Natural killer cell (primary cell): ENCODE data around the gene LAMA5. TPM values are rescaled to one million over a fixed set of nuclear protein-coding genes. Genes with fewer than 3 reads are reported as not detected.

Experiments
- ATAC-seq, 3 donors: fragments of 150-1000 bp in 2 of 3; fragments of 200-7000 bp in 1 of 3; cut with Tn5 transposase; 1 replicate in 1 of 3; 2 replicates in 2 of 3; pipeline ENCODE4 v1.10.0; 2021; ENCODE audit warnings: mild to moderate bottlenecking in 2 of 3, moderate library complexity in 2 of 3
- DNase-seq, 2 donors: peaks; one replicate each; pipeline versions ENCODE4 v3.0.0 to v3.0.0-alpha.2; 2013 to 2021; ENCODE audit warnings: mixed read lengths in 1 of 2
- H3K27ac ChIP-seq: one replicate; pipeline ENCODE4 v1.5.1; 2013; ENCODE audit warnings: mild to moderate bottlenecking, low read length
- H3K27me3 ChIP-seq: one replicate; pipeline ENCODE4 v1.6.1; 2013; ENCODE audit warnings: low read length; ENCODE audit not compliant: control insufficient read depth, insufficient read depth
- H3K36me3 ChIP-seq: one replicate; pipeline ENCODE4 v1.6.1; 2013; ENCODE audit warnings: low read length; ENCODE audit not compliant: control insufficient read depth, insufficient read depth
- H3K4me1 ChIP-seq: one replicate; pipeline ENCODE4 v1.6.1; 2013; ENCODE audit warnings: low read length; ENCODE audit not compliant: control insufficient read depth, insufficient read depth
- H3K4me3 ChIP-seq: one replicate; pipeline ENCODE4 v1.5.1; 2013; ENCODE audit warnings: low read length
- H3K9me3 ChIP-seq: one replicate; pipeline ENCODE4 v1.6.1; 2013; ENCODE audit warnings: low read length; ENCODE audit not compliant: control insufficient read depth, insufficient read depth
- H3K27ac Mint-ChIP-seq, 2 donors: one replicate each; pipeline ENCODE4 v1.8.0; 2022; ENCODE audit warnings: mild to moderate bottlenecking in 2 of 2, mixed read lengths in 2 of 2, moderate library complexity in 1 of 2
- H3K27me3 Mint-ChIP-seq, 2 donors: one replicate each; pipeline ENCODE4 v1.8.0; 2022; ENCODE audit warnings: low read depth in 2 of 2, mixed read lengths in 2 of 2
- H3K36me3 Mint-ChIP-seq: one replicate; pipeline ENCODE4 v1.8.0; 2022; ENCODE audit warnings: mixed read lengths
- H3K4me1 Mint-ChIP-seq, 2 donors: one replicate each; pipeline ENCODE4 v1.8.0; 2022; ENCODE audit warnings: mixed read lengths in 2 of 2
- H3K4me3 Mint-ChIP-seq: one replicate; pipeline ENCODE4 v1.8.0; 2022; ENCODE audit warnings: mild to moderate bottlenecking, moderate library complexity, mixed read lengths
- H3K9me3 Mint-ChIP-seq, 2 donors: one replicate each; pipeline ENCODE4 v1.8.0; 2022; ENCODE audit warnings: mixed read lengths in 2 of 2
- CTCF ChIP-seq: fragments of 200-600 bp; IDR thresholded peaks from one replicate; pipeline ENCODE4 v1.8.0; 2022; ENCODE audit warnings: antibody characterized with exemption
- WGBS: methylation state at CpG from one replicate; pipeline ENCODE4 v1.1.7; 2013; ENCODE audit warnings: missing lambda C conversion rate; ENCODE audit not compliant: insufficient coverage; 5-methylcytosine and 5-hydroxymethylcytosine counted together
- intact Hi-C: fragments of 100-400 bp; cut with micrococcal nuclease; formaldehyde crosslinking; loops from one replicate; pipeline ENCODE4 v1.14.2; 2022
- total RNA-seq, 4 donors: library from RNA; stranded (reverse); fragments of 120-200 nt in 1 of 4; gene quantifications; one replicate each; pipeline versions ENCODE4 v1.2.3 to v1.2.4, GENCODE V29; 2013 to 2022

LAMA5 gene
- total RNA-seq, 3 donors from 2014 or later (not counting 1 experiment from before 2014, with no cell fraction given): 1.0 to 4.3 (median 1.4) TPM

GRCh38 chr20:62388839-62389600, 21.9 kb upstream of the LAMA5 start:
- no peak overlapping the region for H3K27ac ChIP-seq
- Mint-ChIP-seq H3K27ac (peak overlapping the region in 1 of 2 donors; percentile 84), H3K4me3 (peak overlapping the region; percentile 87), H3K4me1 (peaks cover 27 to 42% of the 10 kb centered on the region in 2 donors), H3K27me3 (no peaks in the 10 kb centered on the region), H3K36me3 (no peaks in the 10 kb centered on the region), H3K9me3 (no peaks in the 10 kb centered on the region)
- DNase-seq (no peak), ATAC-seq (no peak)
- H3K9me3 ChIP-seq: no peaks in the 10 kb centered on the region
- TF ChIP-seq CTCF: no peak
- peaks cover 23% of the 10 kb centered on the region for H3K4me1 ChIP-seq
- no peak overlapping the region for H3K4me3 ChIP-seq
- WGBS: 92% methylated on average over 11 of the region's 11 CpGs
- intact Hi-C loops: loop anchor here (10.0 kb wide), 1 partner anchor 374 kb away; no protein-coding TSS in a partner anchor
- no peaks in the 10 kb centered on the region for H3K27me3 ChIP-seq
- H3K36me3 ChIP-seq: peaks cover 25% of the 10 kb centered on the region

GRCh38 chr20:62387933-62388635, 21.0 kb upstream of the LAMA5 start:
- 82% methylated on average over 20 of the region's 20 CpGs for WGBS
- H3K9me3 Mint-ChIP-seq: no peaks in the 10 kb centered on the region
- TF ChIP-seq CTCF: no peak
- peak overlapping the region; percentile 84 to 94 for H3K27ac Mint-ChIP-seq
- H3K4me1 ChIP-seq: peaks cover 23% of the 10 kb centered on the region
- intact Hi-C loops: loop anchor here (2.0 to 10.0 kb wide), 2 partner anchors 231 to 373 kb away; no protein-coding TSS in a partner anchor
- peak overlapping the region; percentile 87 for H3K4me3 Mint-ChIP-seq
- no peaks in the 10 kb centered on the region for H3K9me3 ChIP-seq
- no peaks in the 10 kb centered on the region for H3K27me3 Mint-ChIP-seq
- ATAC-seq (no peak), DNase-seq (no peak)
- peak overlapping the region; percentile 89 for H3K4me3 ChIP-seq
- H3K27ac ChIP-seq: no peak overlapping the region
- peaks cover 23% of the 10 kb centered on the region for H3K36me3 ChIP-seq
- no peaks in the 10 kb centered on the region for H3K36me3 Mint-ChIP-seq
- no peaks in the 10 kb centered on the region for H3K27me3 ChIP-seq
- peaks cover 27 to 42% of the 10 kb centered on the region in 2 donors for H3K4me1 Mint-ChIP-seq

- peak; percentile 25 to 52 (median 41) for ATAC-seq
- H3K4me3 ChIP-seq: peak overlapping the region; percentile 89
- WGBS: 3% methylated on average over 47 of the region's 47 CpGs
These were observed 20.3 kb upstream of the LAMA5 start for GRCh38 chr20:62387219-62387913.

More at GRCh38 chr20:62387219-62387913, 20.3 kb upstream of the LAMA5 start:
- H3K27ac Mint-ChIP-seq: peak overlapping the region; percentile 84 to 94
- H3K4me1 Mint-ChIP-seq: peaks cover 31 to 48% of the 10 kb centered on the region in 2 donors
- H3K27ac ChIP-seq: peak overlapping the region; percentile 44
- H3K36me3 ChIP-seq: peaks cover 23% of the 10 kb centered on the region
- H3K9me3 ChIP-seq: no peaks in the 10 kb centered on the region
- intact Hi-C loops: loop anchor here (2.0 to 10.0 kb wide), 2 partner anchors 231 to 373 kb away; no protein-coding TSS in a partner anchor
- H3K36me3 Mint-ChIP-seq: no peaks in the 10 kb centered on the region
- TF ChIP-seq CTCF: no peak
- no peak for DNase-seq
- no peaks in the 10 kb centered on the region for H3K9me3 Mint-ChIP-seq
- H3K27me3 Mint-ChIP-seq: no peaks in the 10 kb centered on the region
- H3K4me1 ChIP-seq: peaks cover 28% of the 10 kb centered on the region
- H3K27me3 ChIP-seq: no peaks in the 10 kb centered on the region
- H3K4me3 Mint-ChIP-seq: peak overlapping the region; percentile 87
